ENCODE data around the gene COL6A5. TPM values are rescaled to one million over a fixed set of nuclear protein-coding genes. Genes with fewer than 3 reads are reported as not detected.
"Not testable (repeated sequence)": the region's sequence is repeated elsewhere in the genome, so short reads cannot be mapped to it uniquely, and the experiment has no call there.

Gene COL6A5
- polyA plus RNA-seq, 1 experiment, result not detected

DNA sequence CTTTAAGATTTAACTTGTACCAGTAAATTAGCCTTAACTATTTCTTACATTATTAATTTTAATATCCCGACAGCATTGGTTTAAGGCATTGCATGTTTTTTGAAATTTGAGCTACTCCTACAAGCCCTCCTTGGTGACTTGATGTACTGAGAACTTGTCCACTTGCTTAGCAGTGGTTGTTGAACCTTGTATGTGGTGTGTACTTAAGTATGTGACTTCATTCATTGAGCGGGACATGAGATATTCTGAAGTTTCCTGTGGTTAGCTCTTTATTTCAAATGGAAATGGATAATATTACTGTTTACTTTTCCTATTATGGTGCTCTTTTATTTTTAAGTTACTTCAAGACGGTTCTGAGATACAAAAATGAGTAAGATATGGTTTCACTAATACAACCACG is 3.6 kb upstream of the COL6A5 start:
- Histone ChIP-seq H3K4me3 (ENCODE audit: low read depth, low read length) (no peak overlapping the region), H3K27me3 (ENCODE audit: control insufficient read depth, insufficient read depth, low read length) (no peaks in the 10 kb centered on the region; the same call in 1 of the 2 replicates), H3K36me3 (ENCODE audit: control insufficient read depth, insufficient read depth, low read length) (no peaks in the 10 kb centered on the region)
- ChIA-PET CTCF (no interaction called here), POLR2A (no interaction called here)
- no peak for DNase-seq (ENCODE audit: low read depth)
- TF ChIP-seq, protein P1, sequence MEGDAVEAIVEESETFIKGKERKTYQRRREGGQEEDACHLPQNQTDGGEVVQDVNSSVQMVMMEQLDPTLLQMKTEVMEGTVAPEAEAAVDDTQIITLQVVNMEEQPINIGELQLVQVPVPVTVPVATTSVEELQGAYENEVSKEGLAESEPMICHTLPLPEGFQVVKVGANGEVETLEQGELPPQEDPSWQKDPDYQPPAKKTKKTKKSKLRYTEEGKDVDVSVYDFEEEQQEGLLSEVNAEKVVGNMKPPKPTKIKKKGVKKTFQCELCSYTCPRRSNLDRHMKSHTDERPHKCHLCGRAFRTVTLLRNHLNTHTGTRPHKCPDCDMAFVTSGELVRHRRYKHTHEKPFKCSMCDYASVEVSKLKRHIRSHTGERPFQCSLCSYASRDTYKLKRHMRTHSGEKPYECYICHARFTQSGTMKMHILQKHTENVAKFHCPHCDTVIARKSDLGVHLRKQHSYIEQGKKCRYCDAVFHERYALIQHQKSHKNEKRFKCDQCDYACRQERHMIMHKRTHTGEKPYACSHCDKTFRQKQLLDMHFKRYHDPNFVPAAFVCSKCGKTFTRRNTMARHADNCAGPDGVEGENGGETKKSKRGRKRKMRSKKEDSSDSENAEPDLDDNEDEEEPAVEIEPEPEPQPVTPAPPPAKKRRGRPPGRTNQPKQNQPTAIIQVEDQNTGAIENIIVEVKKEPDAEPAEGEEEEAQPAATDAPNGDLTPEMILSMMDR (IDR thresholded peaks at IDR 0.05; ENCODE audit: insufficient read depth, low read depth, low read length), result no peak

DNA sequence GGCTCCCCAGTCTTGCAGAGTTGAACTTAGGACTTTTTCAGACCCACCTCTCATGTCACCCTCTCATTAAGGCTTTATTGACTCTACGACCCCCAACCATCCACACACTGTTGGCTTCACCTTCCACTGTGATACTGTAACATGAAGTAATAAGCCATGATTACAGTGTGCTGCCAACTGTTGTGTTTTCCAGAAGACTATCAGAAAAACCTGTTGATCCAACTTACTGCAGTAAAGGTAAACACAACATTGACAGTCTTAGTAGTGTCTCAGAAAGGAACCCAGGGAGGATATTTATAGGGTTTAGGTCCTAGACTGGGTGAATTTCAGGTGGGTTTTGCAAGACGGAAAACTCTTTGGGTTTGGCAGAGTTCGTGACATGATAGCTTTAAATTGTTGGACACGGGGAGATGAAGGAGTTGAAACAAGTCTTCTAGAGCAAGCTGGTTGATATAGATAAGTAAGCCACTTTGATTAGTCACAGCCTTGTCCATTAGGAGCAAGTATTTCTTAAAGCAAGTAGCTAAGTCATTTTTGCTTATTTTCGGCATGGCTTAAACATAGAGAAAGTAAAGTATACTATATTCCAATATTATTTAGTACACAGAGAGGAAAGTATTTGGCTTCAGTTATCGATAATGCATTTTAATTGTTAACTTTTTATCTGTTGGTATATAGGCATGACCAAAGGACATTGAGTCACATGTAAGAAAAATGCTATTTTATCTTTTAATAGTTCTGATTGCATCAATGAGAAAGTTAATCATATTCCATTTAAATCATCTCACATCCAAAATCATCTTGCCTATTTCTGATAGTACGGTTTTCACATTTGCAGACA is 2.4 kb upstream of the COL6A5 start:
- no peaks in the 10 kb centered on the region for H3K36me3 ChIP-seq (ENCODE audit: control insufficient read depth, insufficient read depth, low read length)
- TF ChIP-seq, protein P1 (IDR thresholded peaks at IDR 0.05; ENCODE audit: insufficient read depth, low read depth, low read length), result no peak
- no peak for DNase-seq (ENCODE audit: low read depth)
- ChIA-PET POLR2A (no interaction called here), CTCF (no interaction called here)
- no peaks in the 10 kb centered on the region; the same call in 1 of the 2 replicates for H3K27me3 ChIP-seq (ENCODE audit: control insufficient read depth, insufficient read depth, low read length)
- H3K4me3 ChIP-seq (ENCODE audit: low read depth, low read length), result no peak overlapping the region

DNA sequence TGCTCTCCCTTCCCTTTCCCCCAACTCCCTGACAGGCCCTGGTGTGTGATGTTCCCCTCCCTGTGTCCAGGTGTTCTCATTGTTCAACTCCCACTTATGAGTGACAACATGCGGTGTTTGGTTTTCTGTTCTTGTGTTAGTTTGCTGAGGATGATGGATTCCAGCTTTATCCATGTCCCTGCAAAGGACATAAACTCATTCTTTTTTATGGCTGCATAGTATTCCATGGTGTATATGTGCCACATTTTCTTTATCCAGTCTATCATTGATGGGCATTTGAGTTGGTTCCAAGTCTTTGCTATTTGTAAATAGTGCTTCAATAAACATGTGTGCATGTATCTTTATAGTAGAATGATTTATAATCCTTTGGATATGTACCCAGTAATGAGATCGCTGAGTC is 2.8 kb downstream of the COL6A5 start:
- CTCF ChIA-PET; H3K4me3 ChIP-seq (ENCODE audit: low read depth, low read length); DNase-seq (ENCODE audit: low read depth); POLR2A ChIA-PET; H3K27me3 ChIP-seq (ENCODE audit: control insufficient read depth, insufficient read depth, low read length); H3K36me3 ChIP-seq (ENCODE audit: control insufficient read depth, insufficient read depth, low read length): not testable (repeated sequence)

DNA sequence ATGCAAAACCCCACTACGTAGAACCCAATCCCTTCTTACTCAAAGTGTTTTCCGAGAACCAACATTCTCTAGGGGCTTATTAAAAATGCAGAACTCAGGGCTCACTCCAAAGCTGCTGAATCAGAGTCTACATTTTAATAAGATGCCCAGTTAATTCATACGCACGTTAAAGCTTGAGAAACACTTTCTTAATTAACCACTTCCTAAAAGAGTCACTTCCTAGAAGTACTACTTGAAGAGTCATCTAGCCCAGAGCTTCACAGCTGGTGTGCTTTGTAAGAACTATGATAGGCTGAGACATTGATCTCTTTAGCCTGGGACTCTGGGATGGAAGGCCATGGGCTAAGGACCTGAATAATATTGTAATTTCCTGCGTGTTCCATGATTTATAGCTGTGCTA is 9.0 kb downstream of the COL6A5 start:
- TF ChIP-seq, protein P1 (IDR thresholded peaks at IDR 0.05; ENCODE audit: insufficient read depth, low read depth, low read length), result no peak
- ChIA-PET CTCF (interaction anchor here (0.6 to 1.0 kb wide), 2 partner anchors 32 to 262 kb away, joined by 3 read pairs; no protein-coding TSS in a partner anchor), POLR2A (no interaction called here)
- Histone ChIP-seq H3K4me3 (ENCODE audit: low read depth, low read length) (no peak overlapping the region), H3K36me3 (ENCODE audit: control insufficient read depth, insufficient read depth, low read length) (no peaks in the 10 kb centered on the region), H3K27me3 (ENCODE audit: control insufficient read depth, insufficient read depth, low read length) (no peaks in the 10 kb centered on the region)
- DNase-seq (ENCODE audit: low read depth), result no peak

DNA sequence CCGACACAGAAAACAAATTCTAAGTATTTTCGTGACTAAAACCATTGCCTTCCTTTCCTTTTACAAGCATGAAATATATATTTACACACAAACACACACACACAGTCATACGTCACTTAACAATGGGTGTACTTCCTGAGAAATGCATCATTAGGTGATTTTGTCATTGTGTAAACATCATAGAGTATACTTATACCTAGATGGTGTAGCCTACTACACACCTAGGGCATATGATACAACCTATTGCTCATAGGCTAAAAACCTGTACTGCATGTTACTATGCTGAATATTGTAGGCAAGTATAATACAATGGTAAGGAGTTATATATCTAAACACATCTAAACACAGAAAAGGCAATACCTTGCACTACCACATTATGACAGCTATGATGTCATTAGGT is 28.6 kb downstream of the COL6A5 start:
- TF ChIP-seq, protein P1 (IDR thresholded peaks at IDR 0.05; ENCODE audit: insufficient read depth, low read depth, low read length), result no peak
- DNase-seq (ENCODE audit: low read depth), result no peak
- CTCF ChIA-PET, result no interaction called here
- no peaks in the 10 kb centered on the region for H3K27me3 ChIP-seq (ENCODE audit: control insufficient read depth, insufficient read depth, low read length)
- no peak overlapping the region for H3K4me3 ChIP-seq (ENCODE audit: low read depth, low read length)
- H3K36me3 ChIP-seq (ENCODE audit: control insufficient read depth, insufficient read depth, low read length), result no peaks in the 10 kb centered on the region
- POLR2A ChIA-PET, result no interaction called here

DNA sequence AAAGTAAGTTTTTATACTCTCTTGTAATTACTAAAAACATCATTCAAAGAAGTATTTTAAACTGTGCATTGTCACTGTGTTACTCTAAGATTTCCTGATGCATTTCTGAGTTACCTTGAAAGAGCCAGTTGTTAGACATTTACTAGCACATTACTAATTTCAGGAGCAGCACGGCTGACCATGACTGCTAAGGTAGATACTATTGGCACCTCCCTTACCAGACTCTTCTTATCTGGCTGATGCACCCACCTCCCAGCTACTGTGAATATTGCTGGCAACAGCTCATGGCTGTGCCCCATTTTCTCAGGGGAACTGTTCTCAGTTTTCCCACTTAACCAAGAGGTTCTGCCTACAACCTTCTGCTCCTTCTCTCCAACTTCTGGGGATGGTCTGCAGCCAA is 29.4 kb downstream of the COL6A5 start:
- CTCF ChIA-PET, result no interaction called here
- no peak overlapping the region for H3K4me3 ChIP-seq (ENCODE audit: low read depth, low read length)
- no peaks in the 10 kb centered on the region for H3K27me3 ChIP-seq (ENCODE audit: control insufficient read depth, insufficient read depth, low read length)
- no peaks in the 10 kb centered on the region for H3K36me3 ChIP-seq (ENCODE audit: control insufficient read depth, insufficient read depth, low read length)
- POLR2A ChIA-PET, result no interaction called here
- no peak for DNase-seq (ENCODE audit: low read depth)
- TF ChIP-seq, protein P1 (IDR thresholded peaks at IDR 0.05; ENCODE audit: insufficient read depth, low read depth, low read length), result no peak
